HS-5 (cell line): ENCODE measurements around the gene LRRC17.
"Not testable (repeated sequence)": the region's sequence is repeated elsewhere in the genome, so short reads cannot be mapped to it uniquely, and the experiment has no call there.

Experiments
- DNase-seq: peaks from one replicate; pipeline ENCODE4 v3.0.0-alpha.2; 2012; ENCODE audit warnings: low read depth

Gene LRRC17

GRCh38 chr7:102897856-102898531 is 14.8 kb upstream of the LRRC17 start:
- DNase-seq, result no peak

- no peak for DNase-seq
Observed at GRCh38 chr7:102898532-102898859, 14.3 kb upstream of the LRRC17 start.

DNA sequence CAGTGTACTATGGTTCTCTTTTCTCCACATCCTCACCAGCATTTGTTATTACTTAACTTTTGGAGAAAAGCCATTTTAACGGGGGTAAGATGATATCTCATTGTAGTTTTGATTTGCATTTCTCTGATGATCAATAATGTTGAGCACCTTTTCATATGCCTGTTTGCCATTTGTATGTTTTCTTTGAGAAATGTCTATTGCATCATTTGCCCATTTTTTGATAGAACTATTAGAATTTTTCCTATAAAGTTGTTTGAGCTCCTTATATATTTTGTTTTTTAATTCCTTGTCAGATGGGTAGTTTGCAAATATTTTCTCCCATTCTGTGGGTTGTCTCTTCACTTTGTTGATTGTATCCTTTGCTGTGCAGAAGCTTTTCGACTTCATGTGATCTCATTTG is 10.7 kb upstream of the LRRC17 start:
- DNase-seq, result not testable (repeated sequence)

- not testable (repeated sequence) for DNase-seq
Observed at GRCh38 chr7:102903576-102903975, 9.2 kb upstream of the LRRC17 start.

GRCh38 chr7:102908676-102909075 is 4.1 kb upstream of the LRRC17 start:
- DNase-seq, result no peak

GRCh38 chr7:102913826-102914225 is 1.0 kb downstream of the LRRC17 start:
- DNase-seq, result no peak

DNA sequence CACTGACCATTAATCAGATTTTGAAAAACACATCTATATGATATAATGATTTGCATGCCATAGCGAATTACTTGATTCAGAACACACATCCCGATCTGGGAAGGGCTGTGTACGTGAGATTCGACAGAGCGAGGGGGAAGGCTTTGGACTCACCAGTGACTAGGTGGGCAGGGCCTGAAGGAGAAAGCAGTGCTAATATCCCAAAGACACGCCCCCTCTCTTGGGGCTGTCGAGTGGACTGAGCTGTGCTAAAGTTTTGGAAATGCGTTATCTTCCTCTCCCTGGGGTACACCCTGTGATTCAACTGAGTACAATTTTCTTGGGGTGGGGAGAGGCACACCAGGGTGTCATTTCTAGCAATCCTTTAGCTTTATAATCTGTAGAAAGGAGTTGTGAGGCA is 1.8 kb downstream of the LRRC17 start:
- no peak for DNase-seq

GRCh38 chr7:102916426-102916825 is 3.6 kb downstream of the LRRC17 start:
- no peak for DNase-seq

DNA sequence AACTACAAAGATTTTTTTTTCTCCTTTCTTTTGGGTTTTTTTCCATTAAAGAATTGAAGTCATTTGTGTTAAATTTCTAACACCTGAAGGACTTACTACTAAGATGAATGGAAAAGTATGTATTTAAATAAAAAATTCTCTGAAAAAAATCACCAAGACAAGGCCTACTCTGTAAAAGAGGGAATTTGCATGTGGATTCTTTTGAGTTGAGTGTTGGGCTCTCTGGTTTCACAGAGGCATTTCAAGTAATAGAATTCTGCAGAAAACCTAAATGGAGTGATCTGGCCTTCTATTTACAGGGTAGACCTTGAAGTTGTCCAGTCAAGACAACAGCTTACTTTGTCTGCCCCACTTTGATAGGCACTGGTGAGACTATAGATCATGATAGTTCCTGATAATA is 4.1 kb downstream of the LRRC17 start:
- no peak for DNase-seq

GRCh38 chr7:102917436-102918353 is 4.9 kb downstream of the LRRC17 start:
- DNase-seq, result no peak

DNA sequence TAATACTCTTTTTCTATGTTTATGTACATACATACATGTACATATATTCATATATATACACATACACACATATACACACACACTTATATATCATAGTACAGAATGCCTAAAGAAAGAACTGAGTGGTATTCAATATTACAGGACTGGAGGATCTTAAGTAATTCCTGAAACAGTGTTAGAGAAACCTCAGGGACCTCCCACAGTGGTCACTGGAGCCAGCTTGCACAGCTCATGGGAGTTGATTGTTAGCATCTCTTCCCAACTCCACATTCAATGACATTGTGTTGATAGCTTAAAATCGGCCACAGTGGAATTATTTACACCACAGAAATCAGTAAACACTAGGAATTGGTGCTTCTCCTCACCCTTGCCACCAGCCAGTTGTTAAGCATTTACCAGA is 6.0 kb downstream of the LRRC17 start:
- no peak for DNase-seq

- no peak for DNase-seq
Observed at GRCh38 chr7:102925976-102926782, 13.4 kb downstream of the LRRC17 start.

DNA sequence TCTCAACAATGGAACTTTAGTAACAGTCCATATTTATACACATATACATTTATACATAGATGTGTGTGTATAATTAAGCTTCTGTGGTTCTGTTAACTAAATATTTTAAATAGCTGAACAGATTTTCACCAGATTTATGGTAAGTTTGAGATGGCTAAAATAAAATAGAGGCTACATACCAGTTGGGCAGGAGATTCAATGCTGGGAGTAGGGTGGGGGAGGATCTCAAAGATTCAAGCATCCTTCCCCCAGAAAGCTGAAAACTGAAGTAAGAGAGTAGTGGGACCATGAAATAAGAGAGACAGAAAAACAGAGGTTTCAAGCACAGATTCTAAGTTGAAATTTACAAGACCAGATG is 14.0 kb downstream of the LRRC17 start:
- DNase-seq, result no peak

DNA sequence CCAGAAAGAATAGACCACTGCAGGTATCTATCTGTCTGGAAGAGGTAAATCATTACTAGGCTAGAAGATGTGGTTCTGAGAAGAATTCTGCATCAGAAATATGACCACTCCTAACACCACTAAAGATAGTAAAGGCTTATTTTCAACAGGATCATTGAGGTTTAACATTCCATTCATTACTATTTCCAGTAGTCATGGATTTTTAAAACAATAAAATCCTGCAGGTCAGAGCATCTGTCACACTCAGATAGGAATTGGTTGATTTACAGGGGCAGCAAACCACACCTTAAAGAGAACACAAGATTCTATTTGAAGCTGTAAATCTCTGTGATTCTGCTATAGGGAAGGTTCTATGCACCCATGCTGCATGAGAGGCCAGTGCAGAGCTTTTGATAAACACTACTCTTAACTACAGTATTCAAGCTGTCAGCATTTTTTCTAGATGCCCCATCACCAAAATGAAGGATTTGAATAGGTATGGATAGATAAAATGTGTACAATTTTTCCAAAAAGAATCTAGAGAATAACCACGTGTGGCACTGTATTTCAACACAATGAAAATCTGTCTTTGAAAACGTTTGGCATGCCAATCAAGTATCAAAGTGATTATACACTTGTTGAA is 14.6 kb downstream of the LRRC17 start:
- no peak for DNase-seq

GRCh38 chr7:102931757-102932156 is 19.0 kb downstream of the LRRC17 start:
- DNase-seq, result no peak

DNA sequence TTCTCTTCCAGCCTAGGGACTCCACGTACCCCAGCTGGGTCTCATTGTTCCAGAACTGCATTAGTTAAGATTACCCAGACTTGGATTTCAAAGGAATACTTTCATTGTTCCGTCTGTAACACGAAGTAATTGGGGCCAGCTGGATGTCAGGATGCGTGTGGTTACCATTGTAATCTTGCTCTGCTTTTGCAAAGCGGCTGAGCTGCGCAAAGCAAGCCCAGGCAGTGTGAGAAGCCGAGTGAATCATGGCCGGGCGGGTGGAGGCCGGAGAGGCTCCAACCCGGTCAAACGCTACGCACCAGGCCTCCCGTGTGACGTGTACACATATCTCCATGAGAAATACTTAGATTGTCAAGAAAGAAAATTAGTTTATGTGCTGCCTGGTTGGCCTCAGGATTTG is 21.0 kb downstream of the LRRC17 start:
- peak; percentile 30 for DNase-seq

GRCh38 chr7:102934239-102934638 is 21.4 kb downstream of the LRRC17 start:
- no peak for DNase-seq

GRCh38 chr7:102934701-102935100 is 21.9 kb downstream of the LRRC17 start:
- DNase-seq, result no peak

- DNase-seq, result no peak
Observed at GRCh38 chr7:102935450-102936115, 22.8 kb downstream of the LRRC17 start.

DNA sequence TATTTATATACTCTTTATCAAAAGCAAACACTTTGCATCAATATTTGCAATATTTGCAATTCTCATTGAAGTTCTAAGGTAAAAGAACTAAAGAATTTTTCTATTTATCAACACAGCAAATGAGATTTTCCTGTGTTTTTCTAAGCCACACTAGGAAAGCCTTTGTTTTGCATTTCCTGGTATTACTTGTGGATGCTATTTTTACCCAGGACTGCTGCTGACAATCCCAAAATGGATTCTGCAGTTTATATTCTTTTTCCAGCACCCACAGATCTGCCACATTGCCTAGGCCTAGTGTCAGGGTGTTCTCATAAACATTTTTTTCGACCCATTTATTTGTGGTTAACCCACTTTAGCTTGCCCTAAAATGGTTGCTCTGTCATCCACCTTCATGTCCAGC is 25.9 kb downstream of the LRRC17 start:
- DNase-seq, result no peak

GRCh38 chr7:102942181-102942866 is 29.5 kb downstream of the LRRC17 start:
- DNase-seq, result no peak
